Testis (tissue), 3 donors: ENCODE results near the gene LCN15. TPM values are rescaled to one million over a fixed set of nuclear protein-coding genes. Genes with fewer than 3 reads are reported as not detected.

Source experiments
- DNase-seq: peaks from one replicate; pipeline ENCODE4 v3.0.0-alpha.2; 2019
- H3K27ac ChIP-seq, 2 donors: fragments of 200-600 bp; sonication (generic); one replicate each; pipeline ENCODE4 v1.5.1; 2019
- H3K27me3 ChIP-seq: fragments of 200-600 bp; sonication (generic); one replicate; pipeline ENCODE4 v1.5.1; 2019
- H3K36me3 ChIP-seq: fragments of 200-600 bp; sonication (generic); one replicate; pipeline ENCODE4 v1.5.1; 2017; ENCODE audit warnings: low read depth; ENCODE audit errors: missing control alignments
- H3K4me1 ChIP-seq: fragments of 200-600 bp; sonication (generic); one replicate; pipeline ENCODE4 v1.5.1; 2019
- H3K4me3 ChIP-seq, 2 donors: fragments of 200-600 bp; sonication (generic); one replicate each; pipeline ENCODE4 v1.5.1; 2017 to 2019
- H3K9me3 ChIP-seq: fragments of 200-600 bp; sonication (generic); one replicate; pipeline ENCODE4 v1.5.1; 2017
- CTCF ChIP-seq, 3 experiments: fragments of 450-650 bp in 2 of 3; fragments of 200-600 bp in 1 of 3; sonication (generic) in 1 of 3; IDR thresholded peaks; one replicate each; pipeline ENCODE4 v1.5.1; 2016 to 2019; ENCODE audit warnings: antibody characterized with exemption in 3 of 3, mild to moderate bottlenecking in 2 of 3, moderate library complexity in 1 of 3
- POLR2A ChIP-seq: fragments of 450-650 bp; IDR thresholded peaks from one replicate; pipeline ENCODE4 v1.6.1; 2017; ENCODE audit warnings: antibody characterized with exemption, mild to moderate bottlenecking, moderate library complexity
- WGBS, 2 donors: methylation state at CpG; one replicate each; pipeline ENCODE4 v1.1.5; 2018; 5-methylcytosine and 5-hydroxymethylcytosine counted together
- intact Hi-C: fragments of 100-400 bp; cut with DNase I; formaldehyde crosslinking; loops from one replicate; pipeline ENCODE4 v1.15.1; 2023; ENCODE audit warnings: low total_unique reads
- polyA plus RNA-seq: library from polyadenylated mRNA; stranded (reverse); fragments of 350-450 nt; fragmentation: Illumina TruSeq; extraction: RNeasy Lipid Tissue Mini Kit (QIAGEN cat#74804); gene quantifications from one replicate; pipeline ENCODE4 v1.2.3, GENCODE V29; 2014; ENCODE audit warnings: low read depth, low replicate concordance; ENCODE audit not compliant: insufficient read depth
- total RNA-seq, 2 donors: library from RNA; depleted of rRNA; stranded (reverse); fragments of >200 nt; gene quantifications; one replicate each; pipeline ENCODE4 v1.2.3, GENCODE V29; 2016

The LCN15 gene
- total and polyA plus RNA-seq, 3 donors from 2014 or later: 0.41 to 0.68 TPM; not detected in 1

DNA sequence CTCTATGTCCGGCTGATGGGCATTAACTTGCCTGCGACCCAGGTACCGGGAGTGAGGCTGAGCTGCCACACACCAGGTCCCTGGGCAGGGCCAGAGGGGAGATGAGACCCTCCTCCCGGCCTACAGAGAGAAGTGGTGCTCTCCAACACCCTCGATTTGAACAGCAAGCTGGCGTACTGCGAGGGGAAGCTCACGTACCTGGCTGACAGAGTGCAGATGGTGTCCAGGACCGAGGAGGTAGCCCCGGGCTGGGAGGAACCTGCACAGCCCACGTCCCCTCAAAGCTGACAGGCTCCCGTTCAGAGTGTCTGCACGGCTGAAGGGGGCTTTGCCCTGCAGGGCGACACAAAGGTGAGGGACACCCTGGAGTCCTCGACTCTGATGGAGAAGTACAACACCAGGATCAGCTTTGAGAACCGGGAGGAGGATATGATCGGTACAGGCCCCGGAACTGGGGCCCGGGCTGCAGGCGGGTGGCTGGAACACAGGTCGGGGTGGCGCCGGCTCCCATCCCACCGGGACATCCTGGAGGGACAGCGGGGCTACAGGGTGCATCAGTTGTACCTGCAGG is 42.4 kb upstream of the LCN15 start:
- no peaks in the 10 kb centered on the region for H3K36me3 ChIP-seq
- no peak for DNase-seq
- WGBS, 2 donors: 42 to 58% methylated on average over 12 to 25 of the region's 25 CpGs
- intact Hi-C loops: loop anchor here (5.0 kb wide), 1 partner anchor 136 kb away; the partner anchor contains the start of gene FBXW5
- peak overlapping the region; percentile 79 to 94 for H3K4me3 ChIP-seq
- H3K4me1 ChIP-seq: peaks cover 12% of the 10 kb centered on the region
- TF ChIP-seq CTCF (IDR thresholded peaks at IDR 0.05) (no peak), POLR2A (no peak)
- H3K27me3 ChIP-seq: no peaks in the 10 kb centered on the region
- no peaks in the 10 kb centered on the region for H3K9me3 ChIP-seq
- H3K27ac ChIP-seq: peak overlapping the region; percentile 86 to 88

- Histone ChIP-seq H3K27ac (no peak overlapping the region), H3K27me3 (no peaks in the 10 kb centered on the region), H3K4me1 (peaks cover 12% of the 10 kb centered on the region), H3K4me3 (no peak overlapping the region), H3K36me3 (no peaks in the 10 kb centered on the region), H3K9me3 (no peaks in the 10 kb centered on the region)
- intact Hi-C loops: loop anchor here (5.0 kb wide), 1 partner anchor 136 kb away; the partner anchor contains the start of gene FBXW5
- WGBS, 2 donors: 94 to 100% methylated on average over 1 to 10 of the region's 10 CpGs
- no peak for DNase-seq
- TF ChIP-seq CTCF (IDR thresholded peaks at IDR 0.05): no peak
- no peak for TF ChIP-seq POLR2A
Measured at GRCh38 chr9:136806067-136806466, 41.7 kb upstream of the LCN15 start.

DNA sequence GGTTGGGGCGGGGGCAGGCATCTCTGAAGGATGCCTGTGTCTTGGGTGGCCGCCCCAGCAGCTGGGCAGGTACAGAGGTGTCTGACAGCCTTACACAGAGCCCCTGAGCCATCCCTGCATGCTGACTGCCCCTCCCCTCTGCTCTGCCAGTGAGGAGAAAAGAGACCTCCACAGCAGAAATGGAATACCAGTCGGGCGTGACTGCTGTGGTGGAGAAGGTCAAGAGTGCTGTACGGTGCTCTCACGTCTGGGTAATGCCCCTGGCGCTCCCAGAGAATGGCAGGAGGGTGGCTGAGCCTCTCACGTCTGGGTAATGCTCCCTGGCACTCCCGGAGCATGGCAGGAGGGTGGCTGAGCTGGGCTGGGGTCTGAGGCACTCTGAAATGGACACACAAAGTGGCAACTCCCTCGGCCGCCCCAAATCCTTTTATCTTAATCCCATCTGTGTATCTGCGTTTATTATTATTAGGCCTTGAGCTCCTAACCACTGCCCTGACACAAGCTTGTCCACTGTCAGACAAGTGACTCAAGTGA is 41.0 kb upstream of the LCN15 start:
- peaks cover 12% of the 10 kb centered on the region for H3K4me1 ChIP-seq
- TF ChIP-seq POLR2A: no peak
- no peak for TF ChIP-seq CTCF (IDR thresholded peaks at IDR 0.05)
- no peak overlapping the region for H3K4me3 ChIP-seq
- H3K9me3 ChIP-seq: no peaks in the 10 kb centered on the region
- H3K36me3 ChIP-seq: no peaks in the 10 kb centered on the region
- intact Hi-C loops: loop anchor here (5.0 kb wide), 1 partner anchor 137 kb away; the partner anchor contains the start of gene FBXW5
- 84 to 85% methylated on average over 10 to 12 of the region's 12 CpGs for WGBS, 2 donors
- no peak for DNase-seq
- no peaks in the 10 kb centered on the region for H3K27me3 ChIP-seq
- no peak overlapping the region for H3K27ac ChIP-seq

- H3K9me3 ChIP-seq: no peaks in the 10 kb centered on the region
- peaks cover 13% of the 10 kb centered on the region for H3K4me1 ChIP-seq
- no peak for DNase-seq
- no peaks in the 10 kb centered on the region for H3K36me3 ChIP-seq
- no peaks in the 10 kb centered on the region for H3K27me3 ChIP-seq
- no peak overlapping the region for H3K27ac ChIP-seq
- no peak overlapping the region for H3K4me3 ChIP-seq
- 87 to 88% methylated on average over 13 to 20 of the region's 20 CpGs for WGBS, 2 donors
- TF ChIP-seq CTCF (IDR thresholded peaks at IDR 0.05) (no peak), POLR2A (no peak)
- intact Hi-C loops: loop anchor here (5.0 kb wide), 1 partner anchor 138 kb away; the partner anchor contains the start of gene FBXW5
Measured at GRCh38 chr9:136804509-136805206, 40.3 kb upstream of the LCN15 start.
